ENCODE data around the gene TXNDC2. TPM values are rescaled to one million over a fixed set of nuclear protein-coding genes. Genes with fewer than 3 reads are reported as not detected.
A peak's percentile ranks its signal among the peaks of the same experiment; 100 is the strongest.

TXNDC2 gene
- total and polyA plus RNA-seq, 9 of the 15 experiments (the other 6 are each of a cell fraction or from before 2014, with no cell fraction given): 1.2 to 4.9 (median 2.3) TPM

GRCh38 chr18:9887992-9888391 lies 2.2 kb downstream of the TXNDC2 start:
- DNase-seq (ENCODE audit: extremely low read depth in 1 of 4, low spot score in 3 of 4) (no peak), ATAC-seq (no peak), FAIRE-seq (no peak)
- intact Hi-C loops (cut with micrococcal nuclease) (no loop called here), in situ Hi-C loops (cut with MboI) (no loop called here)
- Histone ChIP-seq H3K27me3 (ENCODE audit: control insufficient read depth in 2 of 2, insufficient read depth in 2 of 2, low read length in 2 of 2) (no peaks in the 10 kb centered on the region), H2AFZ (ENCODE audit: low read depth, low read length) (no peak overlapping the region), H3K9ac (ENCODE audit: insufficient read depth in 1 of 2, low read depth in 2 of 2, low read length in 2 of 2) (no peak overlapping the region), H3K9me3 (replicated peaks; ENCODE audit: control insufficient read depth, insufficient read depth, low read depth, low read length) (no peaks in the 10 kb centered on the region), H3K4me3 (no peak overlapping the region), H3K36me3 (ENCODE audit: control insufficient read depth, insufficient read depth, low read length) (no peaks in the 10 kb centered on the region), H3K4me2 (ENCODE audit: insufficient read depth, low read length) (no peak overlapping the region), H4K20me1 (replicated peaks; ENCODE audit: control insufficient read depth, insufficient read depth, low read length) (no peaks in the 10 kb centered on the region), H3K79me2 (ENCODE audit: control insufficient read depth, insufficient read depth, low read length) (0 out of 3 replicates have a peak, but pooled peaks cover 3% of the 10 kb centered on the region), H3K27ac (ENCODE audit: extremely low read depth, low read depth, low read length) (no peak overlapping the region), H3K9me1 (ENCODE audit: control insufficient read depth, insufficient read depth, low read length) (no peaks in the 10 kb centered on the region), H3K4me1 (replicated peaks in 1 of 2; ENCODE audit: control insufficient read depth in 2 of 2, insufficient read depth in 2 of 2, low read length in 2 of 2) (peaks cover 33 to 51% of the 10 kb centered on the region in 2 experiments)
- 86% methylated on average over 5 of the region's 5 CpGs for WGBS (ENCODE audit: insufficient coverage, low coverage, missing lambda C conversion rate)
- CTCF ChIA-PET (ENCODE audit: low intra/inter-chr PET ratio): no interaction called here
- POLR2A ChIA-PET: interaction anchor here (1.3 kb wide), 1 partner anchor 19 kb away, joined by 3 read pairs; no protein-coding TSS in a partner anchor
- no TSS peak for BruUV-seq (replicated peaks)
- TF ChIP-seq HDAC8 (tag; IDR thresholded peaks at IDR 0.05): no peak
- TF ChIP-seq ETV5 (CRISPR knock-in tag; IDR thresholded peaks at IDR 0.05; ENCODE audit: low read depth): no peak
- TF ChIP-seq ZNF395 (CRISPR knock-in tag; IDR thresholded peaks at IDR 0.05): peak; percentile 61; the same call in 1 of the 2 replicates
- TF ChIP-seq ATF6 (CRISPR knock-in tag; IDR thresholded peaks at IDR 0.05): no peak

Measured in K562 (cell line).